ENCODE data around the gene ZNF462. TPM values are rescaled to one million over a fixed set of nuclear protein-coding genes. Genes with fewer than 3 reads are reported as not detected.

ZNF462 gene
- total RNA-seq, 1 experiment from 2014 or later: 164 TPM

GRCh38 chr9:106922026-106922425, 59.1 kb downstream of the ZNF462 start:
- no peak overlapping the region for H2BK15ac ChIP-seq (ENCODE audit: low read depth, low read length)
- no peak overlapping the region for H2AFZ ChIP-seq (ENCODE audit: low read length)
- peaks cover 5% of the 10 kb centered on the region; the same call in 1 of the 2 replicates for H3K4me1 ChIP-seq (ENCODE audit: insufficient read depth, low read length)
- no peaks in the 10 kb centered on the region for H4K20me1 ChIP-seq (ENCODE audit: control insufficient read depth, insufficient read depth, insufficient read length)
- no peak overlapping the region for H2BK20ac ChIP-seq (ENCODE audit: low read depth, low read length, poor library complexity, severe bottlenecking)
- H2AK5ac ChIP-seq (ENCODE audit: insufficient read length, low read length): no peak overlapping the region
- H3K79me1 ChIP-seq (ENCODE audit: insufficient read depth, low read depth, low read length, poor library complexity, severe bottlenecking): peaks cover 3% of the 10 kb centered on the region
- no peak overlapping the region for H2BK120ac ChIP-seq (ENCODE audit: low read depth, low read length, poor library complexity, severe bottlenecking)
- no peak overlapping the region for H3K4ac ChIP-seq (ENCODE audit: low read depth, low read length)
- no peak overlapping the region for H3K4me2 ChIP-seq (ENCODE audit: insufficient read depth, insufficient read length, low read length)
- no peaks in the 10 kb centered on the region for H3K27me3 ChIP-seq (ENCODE audit: insufficient read depth, low read length)
- H4K8ac ChIP-seq (replicated peaks; ENCODE audit: insufficient read length, low read depth, low read length): no peak overlapping the region
- no peaks in the 10 kb centered on the region for H3K23me2 ChIP-seq (ENCODE audit: insufficient read length, low read depth, low read length, poor library complexity, severe bottlenecking)
- Mint-ChIP-seq H3K27ac (no peak overlapping the region; a peak in 1 of 7 replicates), H3K4me3 (no peak overlapping the region), H3K9me3 (no peaks in the 10 kb centered on the region), H3K36me3 (ENCODE audit: insufficient read depth in 1 of 3, low read depth in 3 of 3) (peaks cover 55 to 86% (median 65%) of the 10 kb centered on the region in 3 experiments), H3K27me3 (ENCODE audit: low read depth) (no peaks in the 10 kb centered on the region), H3K4me1 (peaks cover 33 to 37% of the 10 kb centered on the region in 2 experiments)
- H3K18ac ChIP-seq (ENCODE audit: insufficient read length, low read depth, low read length): no peak overlapping the region
- no peak overlapping the region for H3K9ac ChIP-seq (ENCODE audit: extremely low read depth, insufficient read length, low read length)
- H3K14ac ChIP-seq (ENCODE audit: insufficient read depth, low read length): no peak overlapping the region
- H2BK12ac ChIP-seq (ENCODE audit: insufficient read length, low read depth, low read length): no peak overlapping the region
- H3K56ac ChIP-seq (ENCODE audit: insufficient read length, low read depth, low read length): no peak overlapping the region
- no peaks in the 10 kb centered on the region for H3K9me3 ChIP-seq (ENCODE audit: control insufficient read depth, low read depth, low read length)
- no peak overlapping the region for H3K27ac ChIP-seq (ENCODE audit: insufficient read length, low read depth, low read length)
- TF ChIP-seq CTCF (conservative IDR thresholded peaks at IDR 0.05): no peak
- H3T11ph ChIP-seq (ENCODE audit: low read length): no peak overlapping the region
- H4K91ac ChIP-seq (ENCODE audit: insufficient read length, low read depth, low read length): no peak overlapping the region
- no CpG with 5 or more reads among the region's 1 CpG for WGBS (ENCODE audit: extremely low coverage, insufficient read length, low lambda C conversion rate)
- no peak overlapping the region for H3K23ac ChIP-seq (ENCODE audit: insufficient read length, low read depth, low read length)
- no peak overlapping the region for H2BK5ac ChIP-seq (ENCODE audit: insufficient read length, low read length)
- DNase-seq: no peak
- peaks cover 11% of the 10 kb centered on the region; the same call in 1 of the 2 replicates for H3K79me2 ChIP-seq (ENCODE audit: insufficient read depth, low read length)
- no peak overlapping the region for H4K5ac ChIP-seq (ENCODE audit: insufficient read length, low read depth, low read length)
